Activated T-helper 17 cell treated with anti-CD3 and anti-CD28 coated beads, Interleukin-2, amount 50 U/mL, for 72 hours (primary cell): Measurements from ENCODE around the gene HSPA1A. TPM values are rescaled to one million over a fixed set of nuclear protein-coding genes. Genes with fewer than 3 reads are reported as not detected.

Experiments used
- total RNA-seq, 2 donors: library from RNA; stranded (reverse); gene quantifications; one replicate each; pipeline ENCODE4 v1.2.3, GENCODE V29; 2022

Gene HSPA1A
- total RNA-seq, 2 donors from 2014 or later, result 124 to 189 TPM

Other genes with a start within 250 kb of the HSPA1A start
- 100 to 1,000 TPM; 163 to 567 TPM for gene LTA, start 243.3 kb upstream of the HSPA1A start, total RNA-seq
- 100 to 1,000 TPM in 1 of 2 donors, 10 to 100 TPM in 1; 69.5 to 199 TPM for gene TNF, start 240.0 kb upstream of the HSPA1A start, total RNA-seq
- gene LTB, start 233.1 kb upstream of the HSPA1A start, total RNA-seq, result 100 to 1,000 TPM; 269 to 395 TPM
- gene LST1, start 229.3 kb upstream of the HSPA1A start, total RNA-seq, result 10 to 100 TPM in 1 of 2 donors, 1 to 10 TPM in 1; 8.1 to 28.7 TPM
- 10 to 100 TPM; 25.4 to 28.6 TPM for gene NCR3, start 222.5 kb upstream of the HSPA1A start, total RNA-seq
- gene AIF1, start 200.3 kb upstream of the HSPA1A start, total RNA-seq, result 10 to 100 TPM in 1 of 2 donors, 1 to 10 TPM in 1; 9.1 to 15.5 TPM
- gene PRRC2A, start 194.8 kb upstream of the HSPA1A start, total RNA-seq, result 100 to 1,000 TPM; 226 to 237 TPM
- gene BAG6, start 162.9 kb upstream of the HSPA1A start, total RNA-seq, result 100 to 1,000 TPM; 298 to 383 TPM
- gene APOM, start 159.6 kb upstream of the HSPA1A start, total RNA-seq, result 1 to 10 TPM in 1 of 2 donors, under 1 TPM in 1; 0.76 to 1.3 TPM
- gene C6orf47, start 154.8 kb upstream of the HSPA1A start, total RNA-seq, result 10 to 100 TPM; 16.2 to 21.0 TPM
- 10 to 100 TPM; 30.1 to 39.0 TPM for gene GPANK1, start 150.5 kb upstream of the HSPA1A start, total RNA-seq
- 100 to 1,000 TPM; 204 to 245 TPM for gene CSNK2B, start 149.5 kb upstream of the HSPA1A start, total RNA-seq
- gene LY6G5B, start 145.6 kb upstream of the HSPA1A start, total RNA-seq, result 10 to 100 TPM; 25.3 to 28.1 TPM
- gene LY6G5C, start 134.5 kb upstream of the HSPA1A start, total RNA-seq, result 1 to 10 TPM; 2.2 to 5.0 TPM
- gene ABHD16A, start 112.2 kb upstream of the HSPA1A start, total RNA-seq, result 10 to 100 TPM; 31.4 to 31.7 TPM
- gene LY6G6F, start 108.7 kb upstream of the HSPA1A start, total RNA-seq, result not detected
- gene LY6G6D, start 100.2 kb upstream of the HSPA1A start, total RNA-seq, result not detected
- under 1 TPM in 1 of 2 donors, not detected in 1; 0.64 TPM for gene LY6G6C, start 93.8 kb upstream of the HSPA1A start, total RNA-seq
- not detected for gene MPIG6B, start 92.2 kb upstream of the HSPA1A start, total RNA-seq
- gene DDAH2, start 86.2 kb upstream of the HSPA1A start, total RNA-seq, result 10 to 100 TPM in 1 of 2 donors, 1 to 10 TPM in 1; 9.4 to 23.8 TPM
- 100 to 1,000 TPM; 406 to 482 TPM for gene CLIC1, start 79.0 kb upstream of the HSPA1A start, total RNA-seq
- 10 to 100 TPM; 78.9 to 82.6 TPM for gene MSH5, start 75.5 kb upstream of the HSPA1A start, total RNA-seq
- 10 to 100 TPM; 12.1 to 18.9 TPM for gene SAPCD1, start 52.9 kb upstream of the HSPA1A start, total RNA-seq
- gene VWA7, start 38.2 kb upstream of the HSPA1A start, total RNA-seq, result 1 to 10 TPM; 2.9 to 4.2 TPM
- gene VARS1, start 19.8 kb upstream of the HSPA1A start, total RNA-seq, result 100 to 1,000 TPM in 1 of 2 donors, 10 to 100 TPM in 1; 75.3 to 134 TPM
- gene LSM2, start 8.6 kb upstream of the HSPA1A start, total RNA-seq, result 100 to 1,000 TPM in 1 of 2 donors, 10 to 100 TPM in 1; 92.5 to 139 TPM
- 1 to 10 TPM; 2.7 to 2.9 TPM for gene HSPA1L, start 260 bp upstream of the HSPA1A start, total RNA-seq
- 100 to 1,000 TPM in 1 of 2 donors, 10 to 100 TPM in 1; 78.4 to 118 TPM for gene HSPA1B, start 12.2 kb downstream of the HSPA1A start, total RNA-seq
- gene NEU1, start 47.3 kb downstream of the HSPA1A start, total RNA-seq, result 10 to 100 TPM; 19.3 to 22.3 TPM
- gene SLC44A4, start 63.5 kb downstream of the HSPA1A start, total RNA-seq, result under 1 TPM in 1 of 2 donors, not detected in 1; 0.39 TPM
- gene EHMT2, start 82.2 kb downstream of the HSPA1A start, total RNA-seq, result 10 to 100 TPM; 41.2 to 55.3 TPM
- gene ZBTB12, start 86.5 kb downstream of the HSPA1A start, total RNA-seq, result 1 to 10 TPM; 1.6 to 3.0 TPM
- gene C2, start 112.2 kb downstream of the HSPA1A start, total RNA-seq, result 1 to 10 TPM in 1 of 2 donors, under 1 TPM in 1; 0.58 to 4.7 TPM
- 1 to 10 TPM in 1 of 2 donors, not detected in 1; 1.5 TPM for gene CFB, start 130.6 kb downstream of the HSPA1A start, total RNA-seq
- gene NELFE, start 143.4 kb downstream of the HSPA1A start, total RNA-seq, result 10 to 100 TPM; 50.3 to 63.6 TPM
- gene SKIC2, start 143.6 kb downstream of the HSPA1A start, total RNA-seq, result 10 to 100 TPM; 86.5 to 92.9 TPM
- gene DXO, start 156.6 kb downstream of the HSPA1A start, total RNA-seq, result 10 to 100 TPM; 14.9 to 16.9 TPM
- 1 to 10 TPM; 6.5 to 6.9 TPM for gene C4A, start 166.5 kb downstream of the HSPA1A start, total RNA-seq
- 1 to 10 TPM; 5.9 to 6.1 TPM for gene C4B, start 199.3 kb downstream of the HSPA1A start, total RNA-seq
- gene CYP21A2, start 222.9 kb downstream of the HSPA1A start, total RNA-seq, result under 1 TPM; 0.16 to 0.91 TPM